SH-SY5Y (cell line): ENCODE measurements around the gene DAB1.

Source experiments
- GATA2 ChIP-seq: IDR thresholded peaks from 2 replicates; pipeline ENCODE4 v1.6.1; 2011; ENCODE audit warnings: mild to moderate bottlenecking, low read depth, low read length
- GATA3 ChIP-seq: IDR thresholded peaks from 2 replicates; pipeline ENCODE4 v1.6.1; 2011; ENCODE audit warnings: low read depth, mild to moderate bottlenecking, low read length, moderate library complexity

- TF ChIP-seq GATA2 (no peak), GATA3 (no peak)
These were observed 432.3 kb downstream of the DAB1 start for GRCh38 chr1:56991576-56991975.
